H1 (cell line): ENCODE data around the gene CTSL. TPM values are rescaled to one million over a fixed set of nuclear protein-coding genes. Genes with fewer than 3 reads are reported as not detected.

Experiments used
- CTCF ChIA-PET: fragments of 300-600 bp; sonication (Branson Sonifier 250); formaldehyde crosslinking; loops from one replicate; lab custom pipeline; 2021; ENCODE audit not compliant: partially characterized antibody; lab: Charles Lee
- POLR2A ChIA-PET: fragments of 300-600 bp; sonication (Branson Sonifier 250); formaldehyde crosslinking; loops from one replicate; lab custom pipeline; 2021; ENCODE audit warnings: inconsistent platforms; ENCODE audit not compliant: partially characterized antibody; lab: Charles Lee
- DNase-seq, 2 experiments: peaks; one replicate each; pipeline versions ENCODE4 v3.0.0 to v3.0.0-alpha.2; 2010 to 2022; ENCODE audit warnings: low spot score in 2 of 2, low read depth in 1 of 2, mixed read lengths in 1 of 2
- FAIRE-seq: peaks from 2 replicates; lab custom pipeline; 2011; peaks lifted over from hg19 to GRCh38; lab: Jason Lieb, UNC
- H2AFZ ChIP-seq: 2 replicates; pipeline ENCODE4 v1.8.1; 2012; ENCODE audit warnings: low read length, inconsistent platforms
- H2AK5ac ChIP-seq: 2 replicates; pipeline ENCODE4 v1.6.1; 2013; ENCODE audit warnings: low read depth, low read length
- H2BK120ac ChIP-seq: replicated peaks from 2 replicates; pipeline ENCODE3; 2013; ENCODE audit warnings: low read depth, low read length, inconsistent platforms
- H2BK12ac ChIP-seq: 2 replicates; pipeline ENCODE4 v1.6.1; 2013; ENCODE audit warnings: low read depth, low read length
- H2BK15ac ChIP-seq: 2 replicates; pipeline ENCODE4 v1.6.1; 2013; ENCODE audit warnings: low read length
- H2BK20ac ChIP-seq: 2 replicates; pipeline ENCODE4 v1.6.1; 2013; ENCODE audit warnings: low read length
- H2BK5ac ChIP-seq: 2 replicates; pipeline ENCODE4 v1.6.1; 2013; ENCODE audit warnings: low read depth, low read length
- H3K14ac ChIP-seq: 2 replicates; pipeline ENCODE4 v1.6.1; 2013; ENCODE audit warnings: inconsistent platforms; ENCODE audit not compliant: insufficient read length
- H3K18ac ChIP-seq: 2 replicates; pipeline ENCODE4 v1.6.1; 2013; ENCODE audit warnings: low read length; ENCODE audit errors: extremely low read depth
- H3K23ac ChIP-seq: 2 replicates; pipeline ENCODE4 v1.6.1; 2013; ENCODE audit warnings: inconsistent platforms; ENCODE audit not compliant: insufficient read length
- H3K23me2 ChIP-seq: 2 replicates; pipeline ENCODE4 v1.6.1; 2013; ENCODE audit warnings: low read depth, low read length
- H3K27ac ChIP-seq: 2 replicates; pipeline ENCODE4 v1.6.1; 2011; ENCODE audit warnings: low read depth, low read length, inconsistent platforms
- H3K27me3 ChIP-seq, 4 experiments: replicated peaks in 1 of 4; 1 replicate in 1 of 4; 2 replicates in 3 of 4; pipeline versions ENCODE4 v1.6.1 to v1.8.1; 2011 to 2013; ENCODE audit warnings: low read length in 3 of 4, mild to moderate bottlenecking in 3 of 4, inconsistent platforms in 2 of 4, mixed read lengths in 2 of 4, moderate library complexity in 1 of 4; ENCODE audit not compliant: control insufficient read depth in 3 of 4, insufficient read depth in 3 of 4; ENCODE audit errors: extremely low read depth in 1 of 4
- H3K36me3 ChIP-seq, 4 experiments: 2 replicates each; pipeline versions ENCODE4 v1.6.1 to v1.8.1; 2011 to 2013; ENCODE audit warnings: mild to moderate bottlenecking in 4 of 4, low read length in 3 of 4, moderate library complexity in 2 of 4, control low read depth in 1 of 4, inconsistent platforms in 1 of 4; ENCODE audit not compliant: insufficient read depth in 4 of 4, control insufficient read depth in 2 of 4
- H3K4ac ChIP-seq: replicated peaks from 2 replicates; pipeline ENCODE3; 2013; ENCODE audit warnings: low read length, low read depth, mixed read lengths, inconsistent platforms; ENCODE audit not compliant: insufficient read length
- H3K4me1 ChIP-seq, 4 experiments: replicated peaks in 1 of 4; 1 replicate in 1 of 4; 2 replicates in 3 of 4; pipeline versions ENCODE4 v1.6.1 to v1.8.1; 2011 to 2013; ENCODE audit warnings: low read length in 3 of 4, inconsistent platforms in 2 of 4, mixed read lengths in 1 of 4; ENCODE audit not compliant: insufficient read depth in 4 of 4, control insufficient read depth in 3 of 4
- H3K4me2 ChIP-seq, 2 experiments: 2 replicates each; pipeline versions ENCODE4 v1.6.1 to v1.8.1; 2011 to 2013; ENCODE audit warnings: low read depth in 2 of 2, low read length in 2 of 2, control low read depth in 1 of 2, inconsistent platforms in 1 of 2, mild to moderate bottlenecking in 1 of 2; ENCODE audit not compliant: insufficient read depth in 1 of 2
- H3K4me3 ChIP-seq, 4 experiments: fragments of 200-600, 300-600 bp in 1 of 4; sonication (generic), shearing (Covaris generic), sonication (Bioruptor Twin) in 1 of 4; 2 replicates each; pipeline versions ENCODE4 v1.5.1 to v1.8.1; 2011 to 2016; ENCODE audit warnings: low read length in 4 of 4, low read depth in 3 of 4, control low read depth in 2 of 4, inconsistent platforms in 2 of 4, mild to moderate bottlenecking in 2 of 4, mixed read lengths in 1 of 4, moderate library complexity in 1 of 4; ENCODE audit not compliant: insufficient read depth in 2 of 4; ENCODE audit errors: extremely low read depth in 1 of 4
- H3K56ac ChIP-seq: replicated peaks from 2 replicates; pipeline ENCODE3; 2013; ENCODE audit warnings: low read depth, mild to moderate bottlenecking, mixed read lengths, low read length, inconsistent platforms; ENCODE audit not compliant: insufficient read length
- H3K79me1 ChIP-seq: 2 replicates; pipeline ENCODE4 v1.6.1; 2013; ENCODE audit warnings: low read depth, low read length, control low read depth
- H3K79me2 ChIP-seq, 2 experiments: 2 replicates each; pipeline versions ENCODE4 v1.6.1 to v1.8.1; 2012 to 2013; ENCODE audit warnings: low read length in 2 of 2, mild to moderate bottlenecking in 2 of 2, inconsistent platforms in 1 of 2; ENCODE audit not compliant: insufficient read depth in 2 of 2, control insufficient read depth in 1 of 2
- H3K9ac ChIP-seq, 4 experiments: replicated peaks in 1 of 4; 1 replicate in 1 of 4; 2 replicates in 3 of 4; pipeline versions ENCODE4 v1.6.1 to v1.8.1; 2011 to 2013; ENCODE audit warnings: low read depth in 3 of 4, low read length in 3 of 4, control low read depth in 2 of 4, mild to moderate bottlenecking in 2 of 4, moderate library complexity in 2 of 4, inconsistent platforms in 1 of 4; ENCODE audit errors: extremely low read depth in 1 of 4
- H3K9me3 ChIP-seq, 2 experiments: 2 replicates each; pipeline versions ENCODE4 v1.6.1 to v1.8.1; 2012 to 2013; ENCODE audit warnings: mild to moderate bottlenecking in 2 of 2, moderate library complexity in 2 of 2, control low read depth in 1 of 2, inconsistent platforms in 1 of 2, low read depth in 1 of 2, low read length in 1 of 2, mixed read lengths in 1 of 2; ENCODE audit not compliant: insufficient read depth in 2 of 2
- H4K20me1 ChIP-seq, 2 experiments: replicated peaks in 1 of 2; 2 replicates each; pipeline versions ENCODE3 to v1.8.1; 2011 to 2013; ENCODE audit warnings: inconsistent platforms in 2 of 2, low read length in 2 of 2, mild to moderate bottlenecking in 1 of 2; ENCODE audit not compliant: insufficient read depth in 2 of 2, control insufficient read depth in 1 of 2
- H4K5ac ChIP-seq: 2 replicates; pipeline ENCODE4 v1.6.1; 2013; ENCODE audit warnings: low read length, low read depth, mixed read lengths, inconsistent platforms; ENCODE audit not compliant: insufficient read length
- H4K8ac ChIP-seq: 2 replicates; pipeline ENCODE4 v1.8.0; 2013; ENCODE audit warnings: mild to moderate bottlenecking, moderate library complexity, low read length, inconsistent platforms; ENCODE audit not compliant: insufficient read depth; ENCODE audit errors: extremely low read depth
- H4K91ac ChIP-seq: replicated peaks from 2 replicates; pipeline ENCODE3; 2013; ENCODE audit warnings: low read length, mixed read lengths, inconsistent platforms; ENCODE audit not compliant: insufficient read length
- FOSL1 ChIP-seq: IDR thresholded peaks from 2 replicates; pipeline ENCODE4 v1.6.1; 2011; ENCODE audit warnings: mild to moderate bottlenecking, low read depth, low read length, moderate library complexity; ENCODE audit not compliant: insufficient read depth
- POLR2A ChIP-seq, 2 experiments: IDR thresholded peaks; 1 replicate in 1 of 2; 2 replicates in 1 of 2; pipeline ENCODE4 v1.6.1; 2011; ENCODE audit warnings: low read depth in 2 of 2, low read length in 2 of 2, mild to moderate bottlenecking in 2 of 2; ENCODE audit errors: control extremely low read depth in 1 of 2
- SIN3A ChIP-seq, 2 experiments: IDR thresholded peaks in 1 of 2; conservative IDR thresholded peaks in 1 of 2; 2 replicates each; pipeline ENCODE4 v1.6.1; 2011 to 2012; ENCODE audit warnings: low read length in 2 of 2, improper control_type of control experiment in 1 of 2, low read depth in 1 of 2, mild to moderate bottlenecking in 1 of 2
- WGBS, 2 experiments: shearing (Covaris generic) in 1 of 2; methylation state at CpG; one replicate each; pipeline versions ENCODE4 v1.1.6 to v1.1.7; 2013 to 2015; ENCODE audit warnings: low lambda C conversion rate in 2 of 2, mixed read lengths in 2 of 2, inconsistent platforms in 1 of 2, low coverage in 1 of 2, missing lambda C conversion rate in 1 of 2; ENCODE audit not compliant: insufficient replicate concordance in 2 of 2, insufficient coverage in 1 of 2, insufficient read length in 1 of 2; ENCODE audit errors: extremely low coverage in 1 of 2, missing lambda C conversion rate in 1 of 2; 5-methylcytosine and 5-hydroxymethylcytosine counted together
- polyA plus RNA-seq, 7 experiments: library from polyadenylated mRNA; depleted of rRNA in 3 of 7; stranded (reverse) in 5 of 7; unstranded in 2 of 7; fragments of >200 nt in 5 of 7; fragments of 200-250 nt in 2 of 7; gene quantifications; 1 replicate in 5 of 7; 2 replicates in 1 of 7; 4 replicates in 1 of 7; pipeline versions ENCODE4 v1.2.1 to v1.2.3, GENCODE V29; 2011 to 2013; ENCODE audit warnings: missing spikeins in 2 of 7, mixed read lengths in 2 of 7
- total RNA-seq: library from RNA; stranded (reverse); fragmentation: NEBNext Ultra II Directional; extraction: Animal tissue kit (Norgen Biotek cat#: 25700); gene quantifications from 2 replicates; pipeline ENCODE4 v1.2.1, GENCODE V29; 2021

Gene CTSL
- total and polyA plus RNA-seq, 2 of the 8 experiments (the other 6 are each of a cell fraction or from before 2014, with no cell fraction given), result 34.2 to 38.2 TPM

GRCh38 chr9:87712801-87713277, 13.1 kb upstream of the CTSL start:
- Histone ChIP-seq H3K79me2 (no peaks in the 10 kb centered on the region), H3K9ac (no peak overlapping the region), H3K18ac (no peak overlapping the region), H4K5ac (no peak overlapping the region), H3K27ac (no peak overlapping the region), H3K4ac (no peak overlapping the region), H3K4me3 (no peak overlapping the region), H2BK20ac (no peak overlapping the region), H3K27me3 (no peaks in the 10 kb centered on the region), H3K4me1 (no peaks in the 10 kb centered on the region; a peak in 2 of 7 replicates), H3K4me2 (no peak overlapping the region), H3K79me1 (no peaks in the 10 kb centered on the region), H3K23ac (no peak overlapping the region), H2BK120ac (no peak overlapping the region), H3K9me3 (no peaks in the 10 kb centered on the region), H2BK12ac (peak overlapping the region; percentile 98; the same call in 1 of the 2 replicates), H3K23me2 (peaks cover 6% of the 10 kb centered on the region; the same call in 1 of the 2 replicates), H2AK5ac (peak overlapping the region; percentile 84), H3K56ac (peak overlapping the region; percentile 98), H4K8ac (peak overlapping the region; percentile 62), H2BK5ac (no peak overlapping the region), H4K91ac (peak overlapping the region; percentile 46), H3K14ac (no peak overlapping the region), H2BK15ac (peak overlapping the region; percentile 37; the same call in 1 of the 2 replicates), H4K20me1 (peaks cover 0 to 5% of the 10 kb centered on the region in 2 experiments), H3K36me3 (peaks cover 2 to 8% (median 5%) of the 10 kb centered on the region in 4 experiments; a peak in 7 of 8 replicates), H2AFZ (no peak overlapping the region)
- TF ChIP-seq POLR2A (IDR thresholded peaks at IDR 0.05; ENCODE audit: control extremely low read depth in 1 of 2, low read depth in 2 of 2, low read length in 2 of 2) (no peak), SIN3A (conservative IDR thresholded peaks at IDR 0.05 in 1 of 2, IDR thresholded peaks at IDR 0.05 in 1 of 2; ENCODE audit: low read depth in 1 of 2, low read length in 2 of 2) (no peak), FOSL1 (no peak)
- POLR2A ChIA-PET, result interaction anchor here (1.3 kb wide), 1 partner anchor 10 kb away, joined by 4 read pairs; no protein-coding TSS in a partner anchor
- 85% methylated on average over 6 of the region's 6 CpGs; no CpG with 5 or more reads in 1 of the 2 experiments for WGBS, 2 experiments
- no peak for FAIRE-seq
- DNase-seq, result no peak
- CTCF ChIA-PET, result interaction anchor here (1.0 to 1.3 kb wide), 3 partner anchors 89 to 104 kb away, joined by 3 to 6 read pairs (median 6); no protein-coding TSS in a partner anchor
